Measurements from ENCODE around the gene UAP1.

The UAP1 gene

GRCh38 chr1:162561616-162562469, at the start of gene UAP1:
UAP1 (plus strand) TSS chr1:162561722; CDS start chr1:162566069, 4,347 bp downstream.
- DNase-seq (ENCODE audit: low read depth in 1 of 2, low spot score in 1 of 2): peak; percentile 1 to 19

DNA sequence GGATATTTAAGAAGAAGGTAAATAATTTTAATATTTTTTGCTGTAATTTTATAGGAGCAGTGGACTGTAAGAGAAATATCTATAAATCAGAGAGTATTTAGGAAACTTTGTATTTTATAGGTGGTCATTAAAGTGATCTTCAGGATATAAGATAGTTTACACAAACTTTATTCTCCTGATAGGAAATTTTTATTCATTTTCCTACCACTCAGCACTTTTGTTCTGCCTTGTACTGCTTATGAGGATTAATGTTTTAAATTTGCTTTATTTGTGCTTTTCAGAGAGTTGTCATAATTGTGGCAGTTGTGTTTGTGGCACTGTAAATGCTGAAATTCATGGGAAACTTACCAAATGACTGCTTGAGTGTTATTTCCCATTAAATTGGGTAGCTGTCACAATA, 34.2 kb upstream of the UAP1 start:
- DNase-seq (ENCODE audit: low read depth in 1 of 2, low spot score in 1 of 2): no peak

DNA sequence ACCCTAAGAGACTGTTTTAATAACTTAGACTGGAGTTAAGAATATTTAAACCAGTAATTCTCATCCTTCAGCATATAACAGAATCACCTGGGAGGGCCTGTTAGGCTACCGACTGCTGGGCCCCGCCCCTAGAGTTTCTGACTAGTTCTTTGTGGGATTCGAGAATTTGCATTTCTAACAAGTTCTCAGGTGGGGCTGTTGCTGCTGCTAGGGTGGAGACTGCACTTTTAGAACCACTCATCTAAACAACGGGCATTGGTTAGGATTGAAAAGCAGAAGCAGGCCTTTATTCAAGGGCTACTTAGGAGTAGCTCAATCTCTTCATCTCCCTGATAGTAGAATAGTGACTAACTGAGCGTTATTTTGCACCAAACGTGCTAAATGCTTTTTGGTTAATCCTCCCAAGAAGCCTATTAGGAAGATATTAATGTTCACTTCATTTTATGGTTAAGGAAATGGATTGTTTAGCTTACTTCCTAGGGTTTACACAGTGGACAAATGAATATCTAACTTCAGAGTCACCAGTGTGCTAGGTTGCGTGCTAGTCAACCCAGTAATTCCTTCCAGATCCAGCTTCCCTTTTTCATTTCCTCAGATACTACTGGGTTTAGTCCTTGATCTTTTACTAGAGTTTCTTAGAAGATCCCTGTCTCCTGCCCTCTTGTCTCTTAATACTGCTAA, 31.1 kb upstream of the UAP1 start:
- DNase-seq (ENCODE audit: low read depth in 1 of 2, low spot score in 1 of 2): no peak

GRCh38 chr1:162530988-162531319, 30.6 kb upstream of the UAP1 start:
- no peak for DNase-seq (ENCODE audit: low read depth in 1 of 2, low spot score in 1 of 2)

GRCh38 chr1:162535501-162535900, 26.0 kb upstream of the UAP1 start:
- DNase-seq (ENCODE audit: low read depth in 1 of 2, low spot score in 1 of 2): no peak

DNA sequence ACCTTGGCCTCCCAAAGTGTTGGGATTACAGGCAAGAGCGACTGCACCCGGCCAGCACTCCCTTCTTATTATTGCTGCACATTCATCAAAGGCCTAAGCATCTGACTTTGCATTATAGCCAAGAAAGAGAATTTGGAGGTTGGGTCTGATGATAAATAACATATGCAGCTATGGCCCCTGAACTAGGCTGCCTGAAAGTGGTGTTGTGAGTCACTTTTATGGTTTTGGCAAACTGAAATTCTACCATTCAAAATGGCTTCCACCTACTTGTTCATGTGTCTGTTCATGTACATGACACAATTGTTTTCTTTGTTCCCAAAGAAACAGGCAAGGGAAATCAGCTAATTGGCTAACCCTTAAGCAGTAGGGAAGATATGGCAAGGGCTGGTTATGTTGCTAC, 25.0 kb upstream of the UAP1 start:
- DNase-seq (ENCODE audit: low read depth in 1 of 2, low spot score in 1 of 2): no peak

- no peak for DNase-seq (ENCODE audit: low read depth in 1 of 2, low spot score in 1 of 2)
These were observed 24.3 kb upstream of the UAP1 start for GRCh38 chr1:162537216-162537615.

- no peak for DNase-seq (ENCODE audit: low read depth in 1 of 2, low spot score in 1 of 2)
These were observed 22.6 kb upstream of the UAP1 start for GRCh38 chr1:162538815-162539431.

DNA sequence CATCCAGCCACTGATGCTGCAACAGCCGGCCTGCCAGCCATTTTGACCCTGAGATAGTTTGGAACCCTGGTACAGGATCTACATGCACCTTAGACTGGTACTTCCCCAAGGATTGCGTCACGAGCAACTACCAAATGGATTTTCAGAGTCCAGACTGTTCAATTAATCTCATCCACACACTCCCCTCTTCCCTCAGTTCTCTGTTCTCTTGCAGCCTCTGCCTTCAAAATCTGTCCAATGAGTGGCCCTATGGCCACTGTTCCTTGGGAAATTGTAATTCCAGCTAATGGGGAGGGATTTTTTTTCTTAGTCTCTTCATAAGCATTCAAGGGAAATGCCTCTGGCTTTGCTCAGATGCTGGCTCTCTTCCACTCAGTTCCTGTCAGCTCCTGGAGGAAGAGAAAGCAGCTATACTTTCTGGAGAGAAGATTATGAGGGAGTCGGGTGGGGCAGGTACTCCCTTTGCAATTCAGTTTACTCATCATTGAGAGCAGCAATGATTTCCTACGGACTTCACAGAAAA, 19.8 kb upstream of the UAP1 start:
- DNase-seq (ENCODE audit: low read depth in 1 of 2, low spot score in 1 of 2): no peak

- DNase-seq (ENCODE audit: low read depth in 1 of 2, low spot score in 1 of 2): no peak
These were observed 18.3 kb upstream of the UAP1 start for GRCh38 chr1:162543228-162543627.

DNA sequence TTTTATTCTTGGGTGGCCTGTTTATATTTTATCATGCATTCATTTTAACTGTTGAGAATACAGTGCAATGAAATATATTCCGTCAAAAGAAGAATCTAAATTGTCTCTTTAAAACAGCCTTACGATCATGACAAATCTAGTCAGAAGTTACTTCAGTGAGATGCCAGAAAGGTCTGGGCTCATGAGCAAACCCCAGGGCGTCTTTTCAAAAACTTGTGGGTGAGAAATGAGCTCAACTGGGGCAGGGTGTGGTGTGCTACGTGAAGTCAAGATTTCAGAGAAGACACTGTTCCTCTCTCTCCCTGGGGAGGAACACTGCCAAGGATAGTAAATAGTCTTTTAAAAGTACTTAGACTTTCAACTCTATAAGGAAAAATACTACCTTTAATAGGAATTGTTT, 13.4 kb upstream of the UAP1 start:
- no peak for DNase-seq (ENCODE audit: low read depth in 1 of 2, low spot score in 1 of 2)

DNA sequence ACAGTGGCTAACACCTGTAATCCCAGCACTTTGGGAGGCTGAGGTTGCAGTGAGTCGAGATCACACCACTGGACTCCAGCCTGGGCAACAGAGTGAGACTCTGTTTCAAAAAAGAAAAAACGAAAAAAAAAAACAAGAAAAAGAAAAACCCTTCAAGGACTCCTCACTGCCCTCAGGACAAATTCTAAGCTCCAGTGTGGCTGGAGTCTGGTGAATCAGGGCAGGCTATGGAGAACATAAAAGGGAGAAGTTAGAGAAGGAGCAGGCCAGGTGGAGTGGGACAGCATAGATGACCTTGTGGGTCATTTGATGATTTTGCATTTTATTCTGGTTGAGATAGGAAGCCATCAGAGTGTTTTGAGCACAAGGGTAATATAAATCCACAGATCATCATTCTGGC, 12.5 kb upstream of the UAP1 start:
- no peak for DNase-seq (ENCODE audit: low read depth in 1 of 2, low spot score in 1 of 2)

- DNase-seq (ENCODE audit: low read depth in 1 of 2, low spot score in 1 of 2): no peak
These were observed 10.6 kb upstream of the UAP1 start for GRCh38 chr1:162550925-162551324.

DNA sequence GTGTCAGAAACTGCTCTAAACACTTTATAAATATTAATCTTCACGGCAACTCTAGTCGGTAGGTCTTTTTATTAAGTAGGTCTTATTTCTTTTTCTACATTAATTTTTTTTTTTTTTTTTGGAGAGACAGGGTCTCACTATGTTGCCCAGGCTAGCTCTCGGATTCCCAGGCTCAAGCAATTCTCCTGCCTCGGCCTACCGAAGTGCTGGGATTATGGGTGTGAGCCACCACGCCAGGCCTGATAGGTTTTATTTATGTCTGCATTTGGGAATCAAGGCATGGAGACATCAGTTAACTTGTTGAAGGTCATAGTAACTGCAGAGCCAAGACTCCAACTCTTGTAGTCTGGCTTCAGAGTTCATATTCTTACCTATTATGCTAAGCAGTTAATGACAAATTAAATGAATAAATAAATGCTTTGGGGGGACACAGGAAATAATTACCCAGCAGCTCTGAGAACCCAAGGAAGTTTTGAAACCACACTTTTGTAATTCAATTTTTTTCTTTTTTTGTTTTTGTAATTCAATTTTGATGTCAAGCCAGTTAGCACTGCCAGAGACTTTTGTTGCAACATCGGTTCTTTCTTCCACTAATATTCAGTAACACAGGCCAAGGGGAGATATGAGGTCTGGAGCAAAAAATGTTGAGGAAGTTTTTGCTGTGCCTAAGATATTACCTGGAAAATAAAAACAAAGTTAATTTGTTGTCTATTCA, 9.4 kb upstream of the UAP1 start:
- no peak for DNase-seq (ENCODE audit: low read depth in 1 of 2, low spot score in 1 of 2)

DNA sequence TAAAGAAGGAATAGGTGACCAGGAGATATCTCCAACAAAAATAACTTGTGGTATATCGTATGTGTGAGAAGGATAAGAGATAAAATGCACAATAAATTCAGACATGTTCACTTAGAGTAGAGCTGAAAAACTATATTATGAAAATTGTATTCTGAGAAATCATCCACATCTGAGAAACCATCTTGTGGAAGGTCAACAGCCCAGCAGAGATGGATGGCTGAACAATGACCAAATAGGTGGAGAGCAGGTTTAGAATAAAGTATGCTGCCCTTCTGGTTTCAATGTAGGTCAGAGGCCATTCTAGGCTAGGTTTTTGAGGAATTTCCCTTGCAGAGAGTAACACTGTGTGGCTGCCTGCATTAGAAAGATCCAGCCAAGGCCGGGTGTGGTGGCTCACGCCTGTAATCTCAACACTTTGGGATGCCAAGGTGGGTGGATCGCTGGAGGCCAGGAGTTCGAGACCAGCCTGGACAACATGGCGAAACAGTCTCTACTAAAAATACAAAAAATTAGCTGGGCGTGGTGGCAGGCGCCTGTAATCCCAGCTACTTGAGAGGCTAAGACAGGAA, 8.8 kb upstream of the UAP1 start:
- DNase-seq (ENCODE audit: low read depth in 1 of 2, low spot score in 1 of 2): no peak

- DNase-seq (ENCODE audit: low read depth in 1 of 2, low spot score in 1 of 2): no peak
These were observed 7.3 kb upstream of the UAP1 start for GRCh38 chr1:162554258-162554657.

- no peak for DNase-seq (ENCODE audit: low read depth in 1 of 2, low spot score in 1 of 2)
These were observed 4.0 kb upstream of the UAP1 start for GRCh38 chr1:162557536-162557935.

DNA sequence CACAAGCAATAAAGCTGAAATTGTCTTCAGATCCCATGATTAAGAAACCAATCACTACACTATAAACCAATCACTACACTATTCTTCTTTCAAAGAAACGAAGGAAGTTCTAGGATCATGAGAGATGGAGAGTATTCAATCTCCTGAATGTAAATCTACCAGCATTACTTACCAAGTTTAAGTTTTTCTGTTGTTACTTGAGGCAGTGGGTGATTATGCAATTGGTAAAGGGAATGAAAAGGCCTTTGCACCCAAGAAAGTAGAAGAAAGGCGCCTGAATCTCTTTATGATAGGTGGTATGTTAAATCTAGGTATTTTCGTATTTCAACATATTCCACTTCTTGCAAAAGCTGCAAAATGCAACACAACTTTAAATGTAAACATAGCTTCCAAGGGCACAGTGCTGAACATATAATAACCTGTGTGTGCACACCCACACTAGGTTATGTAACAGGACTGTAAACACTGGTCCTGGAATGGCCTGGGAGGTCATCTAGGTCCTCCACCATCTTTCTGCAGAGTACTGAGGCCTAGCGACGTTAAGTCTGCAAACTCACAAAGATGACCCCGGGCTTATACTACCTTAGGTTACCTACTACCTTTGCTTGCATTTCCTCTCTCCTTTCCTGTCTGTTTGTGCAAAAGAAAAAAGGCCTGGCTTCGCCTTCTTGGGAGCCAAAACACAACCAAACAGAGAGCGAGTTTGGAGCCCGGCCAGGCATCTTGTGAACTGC, 1.1 kb upstream of the UAP1 start:
- no peak for DNase-seq (ENCODE audit: low read depth in 1 of 2, low spot score in 1 of 2)

- peak; percentile 94 to 96 for DNase-seq (ENCODE audit: low read depth in 1 of 2, low spot score in 1 of 2)
These were observed 396 bp upstream of the UAP1 start for GRCh38 chr1:162561037-162561615.

- DNase-seq (ENCODE audit: low read depth in 1 of 2, low spot score in 1 of 2): no peak
These were observed 927 bp downstream of the UAP1 start for GRCh38 chr1:162562470-162562828.

Measured in activated CD4-positive, alpha-beta T cell treated with anti-CD3 and anti-CD28 coated beads, Interleukin-2, amount 50 U/mL, for 24 hours (primary cell).